Activated T-cell treated with anti-CD3 and anti-CD28 coated beads, Interleukin-2, amount 50 U/mL, for 72 hours (primary cell): Measurements from ENCODE around the gene CD300LD. TPM values are rescaled to one million over a fixed set of nuclear protein-coding genes. Genes with fewer than 3 reads are reported as not detected.

Experiments used
- ATAC-seq, 2 donors: fragments of 150-1000 bp; cut with Tn5 transposase; replicated peaks in 1 of 2; 2 replicates each; pipeline ENCODE4 v1.10.0; 2021; ENCODE audit warnings: moderate library complexity in 2 of 2, mild to moderate bottlenecking in 1 of 2
- DNase-seq, 2 donors: peaks; one replicate each; pipeline ENCODE4 v3.0.0; 2021 to 2022; ENCODE audit warnings: mixed read lengths in 1 of 2
- H3K27ac Mint-ChIP-seq: one replicate; pipeline ENCODE4 v1.8.0; 2022; ENCODE audit warnings: mild to moderate bottlenecking, moderate library complexity, mixed read lengths
- H3K27me3 Mint-ChIP-seq: one replicate; pipeline ENCODE4 v1.8.0; 2022; ENCODE audit warnings: low read depth, mixed read lengths
- H3K36me3 Mint-ChIP-seq, 2 donors: one replicate each; pipeline ENCODE4 v1.8.0; 2022; ENCODE audit warnings: mixed read lengths in 2 of 2, mild to moderate bottlenecking in 1 of 2; ENCODE audit not compliant: insufficient read depth in 2 of 2
- H3K4me1 Mint-ChIP-seq: one replicate; pipeline ENCODE4 v1.8.0; 2022; ENCODE audit warnings: low read depth, mixed read lengths
- H3K4me3 Mint-ChIP-seq, 2 donors: one replicate each; pipeline ENCODE4 v1.8.0; 2022; ENCODE audit warnings: mild to moderate bottlenecking in 2 of 2, mixed read lengths in 2 of 2, moderate library complexity in 2 of 2
- H3K9me3 Mint-ChIP-seq, 2 donors: one replicate each; pipeline ENCODE4 v1.8.0; 2022; ENCODE audit warnings: mixed read lengths in 2 of 2
- total RNA-seq, 2 donors: library from RNA; stranded (reverse); gene quantifications; one replicate each; pipeline ENCODE4 v1.2.3, GENCODE V29; 2022

The CD300LD gene
- total RNA-seq, 2 donors from 2014 or later = 0.19 to 0.31 TPM

- Mint-ChIP-seq H3K36me3 (no peaks in the 10 kb centered on the region), H3K27ac (no peak overlapping the region), H3K4me1 (peaks cover 12% of the 10 kb centered on the region), H3K27me3 (peaks cover 12% of the 10 kb centered on the region), H3K9me3 (no peaks in the 10 kb centered on the region), H3K4me3 (no peak overlapping the region)
- DNase-seq (no peak), ATAC-seq (no peak)
Measured at GRCh38 chr17:74543891-74544760, 48.0 kb downstream of the CD300LD start.

- H3K36me3 Mint-ChIP-seq = no peaks in the 10 kb centered on the region
Measured at GRCh38 chr17:74543406-74543805, 48.7 kb downstream of the CD300LD start.

GRCh38 chr17:74542727-74543383, 49.2 kb downstream of the CD300LD start:
- H3K9me3 Mint-ChIP-seq = no peaks in the 10 kb centered on the region
- H3K27ac Mint-ChIP-seq = no peak overlapping the region
- DNase-seq = no peak
- H3K4me1 Mint-ChIP-seq = peaks cover 5% of the 10 kb centered on the region
- no peaks in the 10 kb centered on the region for H3K36me3 Mint-ChIP-seq
- ATAC-seq = no peak
- H3K27me3 Mint-ChIP-seq = peaks cover 12% of the 10 kb centered on the region
- H3K4me3 Mint-ChIP-seq = no peak overlapping the region

More at GRCh38 chr17:74543406-74543805, 48.7 kb downstream of the CD300LD start:
- Mint-ChIP-seq H3K4me3 (no peak overlapping the region), H3K27me3 (peaks cover 12% of the 10 kb centered on the region), H3K9me3 (no peaks in the 10 kb centered on the region), H3K4me1 (peaks cover 11% of the 10 kb centered on the region), H3K27ac (no peak overlapping the region)
- ATAC-seq (no peak), DNase-seq (no peak)

- Mint-ChIP-seq H3K27me3 (peaks cover 19% of the 10 kb centered on the region), H3K4me3 (no peak overlapping the region), H3K9me3 (no peaks in the 10 kb centered on the region), H3K36me3 (no peaks in the 10 kb centered on the region), H3K4me1 (no peaks in the 10 kb centered on the region), H3K27ac (no peak overlapping the region)
- ATAC-seq = no peak
- DNase-seq = no peak
Measured at GRCh38 chr17:74542166-74542565, 49.9 kb downstream of the CD300LD start.

- no peaks in the 10 kb centered on the region for H3K36me3 Mint-ChIP-seq
- peaks cover 24% of the 10 kb centered on the region for H3K27me3 Mint-ChIP-seq
- H3K9me3 Mint-ChIP-seq = no peaks in the 10 kb centered on the region
- no peak overlapping the region for H3K4me3 Mint-ChIP-seq
- no peak for ATAC-seq
- DNase-seq = no peak
- no peak overlapping the region for H3K27ac Mint-ChIP-seq
- H3K4me1 Mint-ChIP-seq = no peaks in the 10 kb centered on the region
Measured at GRCh38 chr17:74541176-74542111, 50.6 kb downstream of the CD300LD start.

- Mint-ChIP-seq H3K9me3 (no peaks in the 10 kb centered on the region), H3K27me3 (peaks cover 31% of the 10 kb centered on the region), H3K4me1 (no peaks in the 10 kb centered on the region), H3K4me3 (no peak overlapping the region), H3K36me3 (no peaks in the 10 kb centered on the region), H3K27ac (no peak overlapping the region)
- no peak for ATAC-seq
- DNase-seq = no peak
Measured at GRCh38 chr17:74539281-74539820, 52.7 kb downstream of the CD300LD start.

- ATAC-seq (no peak), DNase-seq (no peak)
- Mint-ChIP-seq H3K36me3 (no peaks in the 10 kb centered on the region), H3K27ac (no peak overlapping the region), H3K4me3 (no peak overlapping the region), H3K4me1 (peaks cover 12% of the 10 kb centered on the region), H3K9me3 (no peaks in the 10 kb centered on the region), H3K27me3 (peaks cover 50% of the 10 kb centered on the region)
Measured at GRCh38 chr17:74536890-74537289, 55.2 kb downstream of the CD300LD start.

- Mint-ChIP-seq H3K4me1 (peaks cover 12% of the 10 kb centered on the region), H3K27me3 (peaks cover 56% of the 10 kb centered on the region), H3K27ac (no peak overlapping the region), H3K9me3 (no peaks in the 10 kb centered on the region), H3K4me3 (no peak overlapping the region), H3K36me3 (no peaks in the 10 kb centered on the region)
- DNase-seq (no peak), ATAC-seq (no peak)
Measured at GRCh38 chr17:74532115-74532514, 60.0 kb downstream of the CD300LD start.

GRCh38 chr17:74531231-74531761, 60.8 kb downstream of the CD300LD start, which contains the start of gene CD300LB:
Gene CD300LB, minus strand, starts transcription at chr17:74531475. Its CDS starts 125 bp downstream, at chr17:74531350.
- H3K27me3 Mint-ChIP-seq = peaks cover 56% of the 10 kb centered on the region
- no peak within 1 kb of the TSS for H3K4me3 Mint-ChIP-seq
- no peaks in the 10 kb centered on the region for H3K9me3 Mint-ChIP-seq
- H3K27ac Mint-ChIP-seq = no peak within 1 kb of the TSS
- DNase-seq = no peak
- no peak for ATAC-seq
- H3K4me1 Mint-ChIP-seq = peaks cover 12% of the 10 kb centered on the region
- H3K36me3 Mint-ChIP-seq = no peaks in the 10 kb centered on the region

- Mint-ChIP-seq H3K4me3 (no peak overlapping the region), H3K27ac (no peak overlapping the region), H3K4me1 (peaks cover 12% of the 10 kb centered on the region), H3K9me3 (no peaks in the 10 kb centered on the region), H3K36me3 (no peaks in the 10 kb centered on the region), H3K27me3 (peaks cover 56% of the 10 kb centered on the region)
- no peak for ATAC-seq
- no peak for DNase-seq
Measured at GRCh38 chr17:74530831-74531150, 61.3 kb downstream of the CD300LD start.
